Measurements from ENCODE around the gene CXCL11.
A peak's percentile ranks its signal among the peaks of the same experiment; 100 is the strongest.
"Not testable (repeated sequence)": the region's sequence is repeated elsewhere in the genome, so short reads cannot be mapped to it uniquely, and the experiment has no call there.

CXCL11 gene

GRCh38 chr4:76035799-76036380 lies at the start of gene CXCL11:
CXCL11 (minus strand) TSS chr4:76036070; CDS start chr4:76035987, 83 bp downstream.
- no peak for DNase-seq

- no peak for DNase-seq
Observed at GRCh38 chr4:76084542-76084941, 48.7 kb upstream of the CXCL11 start.

GRCh38 chr4:76083386-76083988 lies 47.6 kb upstream of the CXCL11 start:
- DNase-seq = no peak

- no peak for DNase-seq
Observed at GRCh38 chr4:76078033-76078613, 42.3 kb upstream of the CXCL11 start.

GRCh38 chr4:76074993-76075600 lies 39.2 kb upstream of the CXCL11 start:
- no peak for DNase-seq

GRCh38 chr4:76074468-76074867 lies 38.6 kb upstream of the CXCL11 start, which contains the start of gene ART3:
ART3 (plus strand) TSS chr4:76074709; CDS start chr4:76075890, 1,181 bp downstream.
- no peak for DNase-seq

- DNase-seq = no peak
Observed at GRCh38 chr4:76072760-76073159, 36.9 kb upstream of the CXCL11 start.

- DNase-seq = peak; percentile 66
Observed at GRCh38 chr4:76067652-76068286, 31.9 kb upstream of the CXCL11 start.

GRCh38 chr4:76066546-76066945 lies 30.7 kb upstream of the CXCL11 start:
- DNase-seq = no peak

GRCh38 chr4:76061982-76062381 lies 26.1 kb upstream of the CXCL11 start:
- DNase-seq = no peak

- DNase-seq = no peak
Observed at GRCh38 chr4:76061421-76061820, 25.6 kb upstream of the CXCL11 start.

- no peak for DNase-seq
Observed at GRCh38 chr4:76060506-76060905, 24.6 kb upstream of the CXCL11 start.

GRCh38 chr4:76059750-76060149 lies 23.9 kb upstream of the CXCL11 start:
- DNase-seq = no peak

- DNase-seq = no peak
Observed at GRCh38 chr4:76058888-76059426, 23.1 kb upstream of the CXCL11 start.

- no peak for DNase-seq
Observed at GRCh38 chr4:76058302-76058701, 22.4 kb upstream of the CXCL11 start.

GRCh38 chr4:76055421-76055820 lies 19.6 kb upstream of the CXCL11 start:
- DNase-seq = no peak

- DNase-seq = no peak
Observed at GRCh38 chr4:76055016-76055415, 19.1 kb upstream of the CXCL11 start.

GRCh38 chr4:76053730-76054129 lies 17.9 kb upstream of the CXCL11 start:
- no peak for DNase-seq

GRCh38 chr4:76050560-76051050 lies 14.7 kb upstream of the CXCL11 start:
- DNase-seq = not testable (repeated sequence)

- DNase-seq = not testable (repeated sequence)
Observed at GRCh38 chr4:76049860-76050416, 14.1 kb upstream of the CXCL11 start.

GRCh38 chr4:76044686-76045085 lies 8.8 kb upstream of the CXCL11 start:
- not testable (repeated sequence) for DNase-seq

- DNase-seq = not testable (repeated sequence)
Observed at GRCh38 chr4:76043306-76043705, 7.4 kb upstream of the CXCL11 start.
